NCI-H446 treated with DMSO at 0.1 percent for 48 hours (cell line): Measurements from ENCODE around the gene BDH1.
"Not testable (repeated sequence)": the region's sequence is repeated elsewhere in the genome, so short reads cannot be mapped to it uniquely, and the experiment has no call there.

Experiments used
- DNase-seq: peaks from one replicate; lab custom pipeline; 2025; lab: John Stamatoyannopoulos, UW

Gene BDH1

GRCh38 chr3:197520311-197521276, 35.2 kb downstream of the BDH1 start:
- no peak for DNase-seq

GRCh38 chr3:197519801-197520211, 36.0 kb downstream of the BDH1 start:
- no peak for DNase-seq

- DNase-seq, result no peak
Observed at GRCh38 chr3:197518881-197519421, 36.8 kb downstream of the BDH1 start.

- not testable (repeated sequence) for DNase-seq
Observed at GRCh38 chr3:197517922-197518683, 37.7 kb downstream of the BDH1 start.

GRCh38 chr3:197516890-197517606, 38.7 kb downstream of the BDH1 start:
- not testable (repeated sequence) for DNase-seq

- no peak for DNase-seq
Observed at GRCh38 chr3:197516517-197516889, 39.3 kb downstream of the BDH1 start.

GRCh38 chr3:197514786-197515355, 40.9 kb downstream of the BDH1 start:
- DNase-seq, result no peak

GRCh38 chr3:197513953-197514785, 41.6 kb downstream of the BDH1 start:
- DNase-seq, result no peak

- no peak for DNase-seq
Observed at GRCh38 chr3:197512691-197513571, 42.8 kb downstream of the BDH1 start.

- no peak for DNase-seq
Observed at GRCh38 chr3:197511853-197512635, 43.7 kb downstream of the BDH1 start.

- DNase-seq, result no peak
Observed at GRCh38 chr3:197511130-197511529, 44.6 kb downstream of the BDH1 start.

- no peak for DNase-seq
Observed at GRCh38 chr3:197510642-197511018, 45.1 kb downstream of the BDH1 start.

GRCh38 chr3:197508924-197509775, 46.6 kb downstream of the BDH1 start:
- no peak for DNase-seq

- no peak for DNase-seq
Observed at GRCh38 chr3:197508461-197508860, 47.3 kb downstream of the BDH1 start.

GRCh38 chr3:197508051-197508451, 47.7 kb downstream of the BDH1 start:
- DNase-seq, result no peak

GRCh38 chr3:197507541-197507940, 48.2 kb downstream of the BDH1 start:
- DNase-seq, result no peak

- no peak for DNase-seq
Observed at GRCh38 chr3:197507081-197507480, 48.7 kb downstream of the BDH1 start.
